ENCODE results near the gene EMSY. TPM values are rescaled to one million over a fixed set of nuclear protein-coding genes. Genes with fewer than 3 reads are reported as not detected.

EMSY gene
- total RNA-seq, 2 experiments from 2014 or later = 29.0 to 31.4 TPM

- H3K27me3 Mint-ChIP-seq = no peaks in the 10 kb centered on the region
- CTCF ChIA-PET = interaction anchor here (1.9 kb wide), 1 partner anchor 11 kb away, joined by 5 read pairs; no protein-coding TSS in a partner anchor
- no peaks in the 10 kb centered on the region for H3K4me1 Mint-ChIP-seq (ENCODE audit: low read depth)
- no peak overlapping the region for H3K27ac Mint-ChIP-seq
- intact Hi-C loops (cut with micrococcal nuclease) = no loop called here
- TF ChIP-seq CTCF (IDR thresholded peaks at IDR 0.05) = no peak
- POLR2A ChIA-PET = no interaction called here
- H3K36me3 Mint-ChIP-seq (ENCODE audit: low read depth) = no peaks in the 10 kb centered on the region
- no peak for DNase-seq
- no peak for ATAC-seq
- H3K4me3 Mint-ChIP-seq = no peak overlapping the region
- H3K9me3 Mint-ChIP-seq = no peaks in the 10 kb centered on the region
Measured at GRCh38 chr11:76406359-76406758, 38.5 kb upstream of the EMSY start.

- ChIA-PET CTCF (interaction anchor here (1.5 to 2.0 kb wide), 2 partner anchors 12 to 89 kb away, joined by 4 read pairs; no protein-coding TSS in a partner anchor), POLR2A (no interaction called here)
- Mint-ChIP-seq H3K27ac (no peak overlapping the region), H3K9me3 (no peaks in the 10 kb centered on the region), H3K27me3 (no peaks in the 10 kb centered on the region), H3K36me3 (ENCODE audit: low read depth) (no peaks in the 10 kb centered on the region), H3K4me1 (ENCODE audit: low read depth) (no peaks in the 10 kb centered on the region), H3K4me3 (no peak overlapping the region)
- intact Hi-C loops (cut with micrococcal nuclease) = no loop called here
- no peak for TF ChIP-seq CTCF (IDR thresholded peaks at IDR 0.05)
- no peak for DNase-seq
- ATAC-seq = peak; percentile 34
Measured at GRCh38 chr11:76408171-76408965, 36.5 kb upstream of the EMSY start.

GRCh38 chr11:76410851-76411357 lies 33.9 kb upstream of the EMSY start:
- H3K27me3 Mint-ChIP-seq = peaks cover 2% of the 10 kb centered on the region
- no peak overlapping the region for H3K4me3 Mint-ChIP-seq
- DNase-seq (no peak), ATAC-seq (no peak)
- no peak for TF ChIP-seq CTCF (IDR thresholded peaks at IDR 0.05)
- POLR2A ChIA-PET = no interaction called here
- no peaks in the 10 kb centered on the region for H3K4me1 Mint-ChIP-seq (ENCODE audit: low read depth)
- H3K36me3 Mint-ChIP-seq (ENCODE audit: low read depth) = no peaks in the 10 kb centered on the region
- H3K9me3 Mint-ChIP-seq = no peaks in the 10 kb centered on the region
- H3K27ac Mint-ChIP-seq = no peak overlapping the region
- CTCF ChIA-PET = interaction anchor here (2.5 kb wide), 1 partner anchor 9 kb away, joined by 7 read pairs; no protein-coding TSS in a partner anchor
- intact Hi-C loops (cut with micrococcal nuclease) = no loop called here

GRCh38 chr11:76415073-76415472 lies 29.7 kb upstream of the EMSY start:
- Mint-ChIP-seq H3K4me1 (ENCODE audit: low read depth) (no peaks in the 10 kb centered on the region), H3K4me3 (no peak overlapping the region), H3K27me3 (peaks cover 3% of the 10 kb centered on the region), H3K9me3 (no peaks in the 10 kb centered on the region), H3K36me3 (ENCODE audit: low read depth) (no peaks in the 10 kb centered on the region), H3K27ac (no peak overlapping the region)
- ATAC-seq (peak; percentile 56), DNase-seq (peak; percentile 26)
- ChIA-PET CTCF (no interaction called here), POLR2A (no interaction called here)
- intact Hi-C loops (cut with micrococcal nuclease) = no loop called here
- no peak for TF ChIP-seq CTCF (IDR thresholded peaks at IDR 0.05)

GRCh38 chr11:76419896-76420295 lies 24.9 kb upstream of the EMSY start:
- intact Hi-C loops (cut with micrococcal nuclease) = no loop called here
- H3K27ac Mint-ChIP-seq = no peak overlapping the region
- peak; percentile 31 for DNase-seq

More at GRCh38 chr11:76419896-76420295, 24.9 kb upstream of the EMSY start:
- ChIA-PET CTCF (interaction anchor here (0.8 to 3.9 kb wide), 15 partner anchors 9 to 227 kb away, joined by 3 to 27 read pairs (median 4); no protein-coding TSS in a partner anchor), POLR2A (no interaction called here)
- ATAC-seq = peak; percentile 48
- Mint-ChIP-seq H3K4me3 (no peak overlapping the region), H3K9me3 (no peaks in the 10 kb centered on the region), H3K27me3 (peaks cover 5% of the 10 kb centered on the region), H3K4me1 (ENCODE audit: low read depth) (peaks cover 10% of the 10 kb centered on the region), H3K36me3 (ENCODE audit: low read depth) (no peaks in the 10 kb centered on the region)
- TF ChIP-seq CTCF (IDR thresholded peaks at IDR 0.05) = peak; percentile 54
